MM.1S (cell line): Measurements from ENCODE around the gene SPR.

Source experiments
- EZH2 ChIP-seq: fragments of 300-600 bp; sonication (generic); optimal IDR thresholded peaks from 2 replicates; pipeline ENCODE3; 2017; ENCODE audit warnings: low read depth, mild to moderate bottlenecking, antibody characterized with exemption, low read length, mixed read lengths
- TF ChIP-seq, protein P1 (sequence below): fragments of 300-600 bp; sonication (generic); IDR thresholded peaks from 2 replicates; pipeline ENCODE4 v1.5.1; 2016; ENCODE audit warnings: antibody characterized with exemption, low read length, mixed read lengths

DNA sequence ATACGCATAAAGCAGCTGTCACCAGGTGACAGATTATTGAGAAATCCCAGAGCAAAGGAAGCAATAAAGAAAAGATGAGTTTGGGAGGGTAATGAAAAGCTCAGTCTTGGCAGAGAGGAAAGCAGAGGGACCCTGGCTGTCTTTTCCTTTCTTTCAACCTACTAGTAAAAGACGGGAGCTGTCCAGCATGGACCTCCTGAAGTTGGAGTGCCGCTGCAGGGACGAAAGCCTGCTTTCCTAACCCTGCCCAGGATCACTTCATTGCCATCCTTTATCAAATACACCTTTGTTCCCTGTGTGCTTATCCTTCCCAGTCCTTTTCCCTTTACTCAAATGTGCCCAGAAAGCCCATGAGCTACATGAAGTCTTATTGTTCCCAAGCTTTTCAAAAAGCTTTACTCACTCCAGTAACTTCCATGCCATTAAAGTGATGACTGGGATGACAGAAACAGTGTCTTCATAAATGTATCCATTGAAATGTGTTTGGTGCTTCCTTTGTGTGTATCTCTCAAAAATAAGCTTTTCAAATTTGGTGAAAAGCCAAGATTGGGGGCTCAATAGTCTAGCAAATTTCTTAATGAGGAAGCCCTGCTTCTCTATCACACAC lies 3.7 kb upstream of the SPR start:
- no peak for TF ChIP-seq EZH2
- TF ChIP-seq, protein P1, sequence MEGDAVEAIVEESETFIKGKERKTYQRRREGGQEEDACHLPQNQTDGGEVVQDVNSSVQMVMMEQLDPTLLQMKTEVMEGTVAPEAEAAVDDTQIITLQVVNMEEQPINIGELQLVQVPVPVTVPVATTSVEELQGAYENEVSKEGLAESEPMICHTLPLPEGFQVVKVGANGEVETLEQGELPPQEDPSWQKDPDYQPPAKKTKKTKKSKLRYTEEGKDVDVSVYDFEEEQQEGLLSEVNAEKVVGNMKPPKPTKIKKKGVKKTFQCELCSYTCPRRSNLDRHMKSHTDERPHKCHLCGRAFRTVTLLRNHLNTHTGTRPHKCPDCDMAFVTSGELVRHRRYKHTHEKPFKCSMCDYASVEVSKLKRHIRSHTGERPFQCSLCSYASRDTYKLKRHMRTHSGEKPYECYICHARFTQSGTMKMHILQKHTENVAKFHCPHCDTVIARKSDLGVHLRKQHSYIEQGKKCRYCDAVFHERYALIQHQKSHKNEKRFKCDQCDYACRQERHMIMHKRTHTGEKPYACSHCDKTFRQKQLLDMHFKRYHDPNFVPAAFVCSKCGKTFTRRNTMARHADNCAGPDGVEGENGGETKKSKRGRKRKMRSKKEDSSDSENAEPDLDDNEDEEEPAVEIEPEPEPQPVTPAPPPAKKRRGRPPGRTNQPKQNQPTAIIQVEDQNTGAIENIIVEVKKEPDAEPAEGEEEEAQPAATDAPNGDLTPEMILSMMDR: no peak
